HEK293T (cell line): ENCODE results near the gene LARP4B.

Experiments used
- CTCF ChIA-PET: fragments of 350-600 bp; formaldehyde crosslinking; extraction: SDS; loops from one replicate; lab custom pipeline; 2021; ENCODE audit warnings: antibody characterized with exemption, inconsistent platforms; lab: Yijun Ruan, JAX
- POLR2A ChIA-PET: fragments of 350-600 bp; formaldehyde crosslinking; extraction: SDS; loops from one replicate; lab custom pipeline; 2020; ENCODE audit warnings: antibody characterized with exemption, inconsistent platforms; lab: Yijun Ruan, JAX
- DNase-seq: peaks from one replicate; pipeline ENCODE4 v3.0.0; 2012; ENCODE audit warnings: mixed read lengths; ENCODE audit errors: extremely low spot score
- ARNT ChIP-seq: fragments of 450-650 bp; IDR thresholded peaks from 2 replicates; pipeline ENCODE4 v1.6.1; 2017; ENCODE audit warnings: mild to moderate bottlenecking
- BHLHE40 ChIP-seq: fragments of 450-650 bp; IDR thresholded peaks from 2 replicates; pipeline ENCODE4 v1.6.1; 2016; ENCODE audit warnings: mild to moderate bottlenecking, moderate library complexity, borderline replicate concordance
- CTBP1 ChIP-seq: fragments of 450-650 bp; IDR thresholded peaks from 2 replicates; pipeline ENCODE4 v1.6.1; 2016; ENCODE audit warnings: borderline replicate concordance
- ELF4 ChIP-seq: fragments of 450-650 bp; IDR thresholded peaks from 2 replicates; pipeline ENCODE4 v1.6.1; 2017; ENCODE audit warnings: antibody characterized with exemption
- FOXA1 ChIP-seq: fragments of 450-650 bp; IDR thresholded peaks from 2 replicates; pipeline ENCODE4 v1.6.1; 2016; ENCODE audit warnings: mild to moderate bottlenecking
- FOXK2 ChIP-seq: fragments of 450-650 bp; IDR thresholded peaks from 2 replicates; pipeline ENCODE4 v1.6.1; 2016; ENCODE audit warnings: mild to moderate bottlenecking
- FOXM1 ChIP-seq: fragments of 450-650 bp; IDR thresholded peaks from 2 replicates; pipeline ENCODE4 v1.6.1; 2017; ENCODE audit warnings: mild to moderate bottlenecking, borderline replicate concordance
- HDGF ChIP-seq: fragments of 450-650 bp; IDR thresholded peaks from 2 replicates; pipeline ENCODE4 v1.6.1; 2017; ENCODE audit warnings: antibody characterized with exemption, borderline replicate concordance
- L3MBTL2 ChIP-seq: fragments of 450-650 bp; conservative IDR thresholded peaks from 2 replicates; pipeline ENCODE4 v1.6.1; 2016; ENCODE audit warnings: mild to moderate bottlenecking
- LEF1 ChIP-seq: fragments of 450-650 bp; IDR thresholded peaks from 2 replicates; pipeline ENCODE4 v1.6.1; 2017; ENCODE audit warnings: mild to moderate bottlenecking, borderline replicate concordance
- NFRKB ChIP-seq: fragments of 450-650 bp; IDR thresholded peaks from 2 replicates; pipeline ENCODE4 v1.6.1; 2016; ENCODE audit warnings: mild to moderate bottlenecking, moderate library complexity
- SP1 ChIP-seq: fragments of 450-650 bp; IDR thresholded peaks from 2 replicates; pipeline ENCODE4 v1.6.1; 2017
- SUZ12 ChIP-seq: fragments of 450-650 bp; IDR thresholded peaks from 2 replicates; pipeline ENCODE4 v1.6.1; 2016; ENCODE audit warnings: mild to moderate bottlenecking
- TARDBP ChIP-seq: fragments of 450-650 bp; IDR thresholded peaks from 2 replicates; pipeline ENCODE4 v1.6.1; 2016
- ZNF384 ChIP-seq: fragments of 450-650 bp; IDR thresholded peaks from 2 replicates; pipeline ENCODE4 v1.6.1; 2016
- TF ChIP-seq, protein P1 (sequence below): fragments of 450-650 bp; IDR thresholded peaks from 2 replicates; pipeline ENCODE4 v1.6.1; 2016

LARP4B gene

GRCh38 chr10:805620-806305 is 125.7 kb downstream of the LARP4B start:
- DNase-seq, result no peak
- TF ChIP-seq HDGF, result no peak
- no peak for TF ChIP-seq FOXK2
- TF ChIP-seq SP1, result no peak
- no peak for TF ChIP-seq SUZ12
- TF ChIP-seq TARDBP, result no peak
- no peak for TF ChIP-seq NFRKB
- CTCF ChIA-PET, result interaction anchor here (0.8 kb wide), 1 partner anchor 157 kb away, joined by 3 read pairs; no protein-coding TSS in a partner anchor
- POLR2A ChIA-PET, result no interaction called here

DNA sequence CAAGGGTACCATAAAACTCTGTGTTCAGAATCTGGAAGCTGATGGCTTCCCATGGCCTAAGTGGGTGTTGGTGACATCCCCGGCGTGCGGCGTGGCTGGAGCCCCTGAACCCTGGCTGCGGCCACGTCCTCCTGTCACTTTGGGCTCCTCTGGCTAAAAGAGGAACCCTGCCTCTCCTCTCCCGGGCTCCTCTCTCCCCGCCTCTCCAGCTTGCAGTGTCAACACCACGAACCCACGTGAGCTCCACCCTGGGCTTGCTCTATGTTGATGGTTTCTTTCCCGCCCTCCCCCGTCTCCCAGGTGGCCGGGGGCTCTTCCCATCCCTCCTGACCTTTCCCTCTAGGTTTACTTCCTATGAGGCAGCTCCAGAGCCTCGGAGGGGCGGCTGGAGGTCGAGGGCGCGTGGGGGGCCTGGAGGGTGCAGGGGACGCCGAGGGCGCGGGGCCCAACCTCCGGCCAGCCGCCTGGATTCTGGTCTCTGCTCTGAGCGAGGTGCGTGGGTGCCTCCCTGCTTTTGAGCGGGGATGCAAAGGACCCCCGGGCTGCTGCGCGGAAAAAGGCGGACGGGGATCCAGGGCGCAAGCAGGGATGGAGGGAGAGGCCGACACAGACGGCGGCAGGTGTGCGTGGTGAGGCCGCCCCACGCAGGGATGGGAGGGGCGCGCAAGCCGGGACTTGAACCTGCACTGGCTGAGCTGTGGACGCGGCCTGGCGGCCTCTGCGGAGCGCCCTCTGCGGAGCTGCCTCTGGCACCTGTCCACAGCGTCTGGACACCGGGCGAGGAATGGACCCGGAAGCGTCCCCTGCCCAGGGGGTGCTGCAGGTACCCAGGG is 126.5 kb downstream of the LARP4B start:
- CTCF ChIA-PET, result no interaction called here
- TF ChIP-seq TARDBP (no peak), L3MBTL2 (no peak), LEF1 (no peak), HDGF (no peak), ZNF384 (no peak), ELF4 (no peak), NFRKB (no peak), FOXK2 (no peak), FOXM1 (no peak), ARNT (no peak), CTBP1 (no peak), FOXA1 (no peak), SUZ12 (no peak), BHLHE40 (no peak), SP1 (no peak)
- TF ChIP-seq, protein P1, sequence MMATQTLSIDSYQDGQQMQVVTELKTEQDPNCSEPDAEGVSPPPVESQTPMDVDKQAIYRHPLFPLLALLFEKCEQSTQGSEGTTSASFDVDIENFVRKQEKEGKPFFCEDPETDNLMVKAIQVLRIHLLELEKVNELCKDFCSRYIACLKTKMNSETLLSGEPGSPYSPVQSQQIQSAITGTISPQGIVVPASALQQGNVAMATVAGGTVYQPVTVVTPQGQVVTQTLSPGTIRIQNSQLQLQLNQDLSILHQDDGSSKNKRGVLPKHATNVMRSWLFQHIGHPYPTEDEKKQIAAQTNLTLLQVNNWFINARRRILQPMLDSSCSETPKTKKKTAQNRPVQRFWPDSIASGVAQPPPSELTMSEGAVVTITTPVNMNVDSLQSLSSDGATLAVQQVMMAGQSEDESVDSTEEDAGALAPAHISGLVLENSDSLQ, result no peak
- no peak for DNase-seq
- POLR2A ChIA-PET, result no interaction called here

GRCh38 chr10:804191-804781 is 127.2 kb downstream of the LARP4B start:
- CTCF ChIA-PET, result no interaction called here
- POLR2A ChIA-PET, result no interaction called here
- no peak for DNase-seq
- TF ChIP-seq HDGF (no peak), FOXK2 (no peak), CTBP1 (no peak), TARDBP (no peak), FOXM1 (no peak), NFRKB (no peak), SUZ12 (no peak), L3MBTL2 (no peak), LEF1 (no peak), ARNT (no peak), BHLHE40 (no peak)
- TF ChIP-seq, protein P1, result no peak

- ChIA-PET CTCF (no interaction called here), POLR2A (no interaction called here)
- DNase-seq, result no peak
- no peak for TF ChIP-seq BHLHE40
- TF ChIP-seq FOXM1, result no peak
- TF ChIP-seq, protein P1, result no peak
These were observed 128.3 kb downstream of the LARP4B start for GRCh38 chr10:803041-803741.

- CTCF ChIA-PET, result no interaction called here
- TF ChIP-seq ARNT (no peak), HDGF (no peak), FOXK2 (no peak), LEF1 (no peak), CTBP1 (no peak), TARDBP (no peak), NFRKB (no peak), SUZ12 (no peak), BHLHE40 (no peak), FOXA1 (no peak), ELF4 (no peak), ZNF384 (no peak), L3MBTL2 (no peak), SP1 (no peak), FOXM1 (no peak)
- TF ChIP-seq, protein P1, result no peak
- POLR2A ChIA-PET, result no interaction called here
- DNase-seq, result no peak
These were observed 129.0 kb downstream of the LARP4B start for GRCh38 chr10:802506-802905.
